Spleen (tissue), 11 donors: ENCODE results near the gene MYO16. TPM values are rescaled to one million over a fixed set of nuclear protein-coding genes. Genes with fewer than 3 reads are reported as not detected.

Experiments
- DNase-seq: peaks from one replicate; pipeline ENCODE4 v3.0.0-alpha.2; 2020
- H3K27ac ChIP-seq, 8 donors: fragments of 200-600 bp; sonication (generic) in 7 of 8; 1 replicate in 4 of 8; 2 replicates in 4 of 8; pipeline versions ENCODE4 v1.5.0 to v1.8.0; 2016 to 2021; ENCODE audit warnings: inconsistent platforms in 4 of 8, mild to moderate bottlenecking in 4 of 8, moderate library complexity in 1 of 8
- H3K27me3 ChIP-seq, 7 donors: fragments of 200-600 bp; sonication (generic) in 6 of 7; replicated peaks in 1 of 7; 1 replicate in 4 of 7; 2 replicates in 3 of 7; pipeline versions ENCODE4 v1.5.0 to v1.8.0; 2016 to 2021; ENCODE audit warnings: inconsistent platforms in 3 of 7, mild to moderate bottlenecking in 1 of 7
- H3K36me3 ChIP-seq, 6 donors: fragments of 200-600 bp; sonication (generic) in 5 of 6; 1 replicate in 4 of 6; 2 replicates in 2 of 6; pipeline versions ENCODE4 v1.5.0 to v1.8.0; 2016 to 2021; ENCODE audit warnings: inconsistent platforms in 2 of 6
- H3K4me1 ChIP-seq, 6 donors: fragments of 200-600 bp; sonication (generic) in 5 of 6; 1 replicate in 3 of 6; 2 replicates in 3 of 6; pipeline versions ENCODE4 v1.5.0 to v1.8.0; 2016 to 2021; ENCODE audit warnings: inconsistent platforms in 3 of 6
- H3K4me3 ChIP-seq, 8 donors: fragments of 200-600 bp; sonication (generic) in 7 of 8; 1 replicate in 4 of 8; 2 replicates in 4 of 8; pipeline versions ENCODE4 v1.5.0 to v1.8.0; 2016 to 2021; ENCODE audit warnings: inconsistent platforms in 4 of 8, mild to moderate bottlenecking in 4 of 8, moderate library complexity in 2 of 8
- H3K9me3 ChIP-seq, 8 donors: fragments of 200-600 bp; sonication (generic) in 7 of 8; 1 replicate in 4 of 8; 2 replicates in 4 of 8; pipeline versions ENCODE4 v1.5.0 to v1.8.0; 2016 to 2021; ENCODE audit warnings: inconsistent platforms in 4 of 8
- CTCF ChIP-seq, 11 experiments: fragments of 200-600 bp in 7 of 11; fragments of 450-650 bp in 4 of 11; sonication (generic) in 4 of 11; IDR thresholded peaks in 8 of 11; conservative IDR thresholded peaks in 3 of 11; 1 replicate in 7 of 11; 2 replicates in 4 of 11; pipeline versions ENCODE4 v1.4.0 to v1.8.0; 2016 to 2021; ENCODE audit warnings: antibody characterized with exemption in 11 of 11, inconsistent platforms in 4 of 11, mild to moderate bottlenecking in 1 of 11
- POLR2A ChIP-seq, 3 donors: fragments of 450-650 bp; IDR thresholded peaks; one replicate each; pipeline ENCODE4 v1.5.1; 2017; ENCODE audit warnings: antibody characterized with exemption in 3 of 3, mild to moderate bottlenecking in 1 of 3
- POLR2AphosphoS5 ChIP-seq, 3 donors: sonication (generic); formaldehyde crosslinking; IDR thresholded peaks; one replicate each; pipeline ENCODE4 v1.5.1; 2017; ENCODE audit warnings: antibody characterized with exemption in 3 of 3
- WGBS, 5 donors: extraction: QIAGEN DNeasy Blood & Tissue Kit in 3 of 5; methylation state at CpG; one replicate each; pipeline versions ENCODE4 v1.1.5 to v1.1.7; 2013 to 2018; 5-methylcytosine and 5-hydroxymethylcytosine counted together
- intact Hi-C: fragments of 100-400 bp; cut with DNase I; formaldehyde crosslinking; loops from one replicate; pipeline ENCODE4 v1.15.0; 2023; ENCODE audit warnings: low total_unique reads
- polyA plus RNA-seq, 3 donors: library from polyadenylated mRNA; stranded (reverse); fragments of 200-250 nt; gene quantifications; one replicate each; pipeline ENCODE4 v1.2.1, GENCODE V29; 2013
- total RNA-seq, 7 donors: library from RNA; depleted of rRNA in 3 of 7; stranded (reverse); fragments of >200 nt in 3 of 7; fragmentation: NEBNext Ultra II Directional in 4 of 7; extraction: Animal tissue kit (Norgen Biotek cat#: 25700) in 4 of 7; gene quantifications; one replicate each; pipeline versions ENCODE4 v1.1.0 to v1.2.1, GENCODE V29; 2016 to 2021
- donor health status: healthy with polysubstance abuse.
- donor health status: DM: no; HTN: no; CAD: no; lungs with moderate emphysema.
- donor health status: DM: no; HTN: no; CAD: no.
- donor health status: Bipolar disorder and iron deficiency.
- donor health status: healthy.
- donor health status: DM: no; HTN: no; CAD: no.
- donor health status: DM: yes; HTN: yes; CAD: no.

The MYO16 gene
- total and polyA plus RNA-seq, 10 donors = 0.03 to 0.51 (median 0.26) TPM; not detected in 1

GRCh38 chr13:109002934-109003333 lies 373.5 kb downstream of the MYO16 start:
- 79 to 89% (median 86%) methylated on average over 2 of the region's 2 CpGs for WGBS, 5 donors
- TF ChIP-seq CTCF (IDR thresholded peaks at IDR 0.05 in 8 of 11, conservative IDR thresholded peaks at IDR 0.05 in 3 of 11) (no peak), POLR2A (IDR thresholded peaks at IDR 0.05) (no peak), POLR2AphosphoS5 (IDR thresholded peaks at IDR 0.05) (no peak)
- Histone ChIP-seq H3K9me3 (no peaks in the 10 kb centered on the region), H3K36me3 (no peaks in the 10 kb centered on the region), H3K27me3 (no peaks in the 10 kb centered on the region), H3K4me1 (no peaks in the 10 kb centered on the region), H3K4me3 (no peak overlapping the region), H3K27ac (no peak overlapping the region)
- intact Hi-C loops = no loop called here
- no peak for DNase-seq

DNA sequence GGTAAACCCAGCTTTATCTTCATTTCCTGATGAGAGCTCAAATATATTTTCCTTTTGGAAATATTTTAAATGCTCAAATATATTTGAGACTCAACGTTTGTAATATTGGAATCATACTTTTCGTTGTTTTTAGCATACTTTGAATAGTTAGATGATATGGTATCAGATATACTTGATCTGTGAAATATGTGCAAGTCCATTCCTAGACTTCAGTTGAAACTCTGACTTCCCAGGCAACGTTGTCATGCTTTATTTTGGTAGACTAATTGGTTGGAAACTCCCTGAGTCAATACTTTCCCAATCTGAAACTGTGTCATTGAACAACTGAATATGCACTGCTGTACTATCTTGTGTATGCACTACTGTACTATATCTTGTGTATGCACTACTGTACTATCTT lies 378.5 kb downstream of the MYO16 start:
- no peaks in the 10 kb centered on the region for H3K27me3 ChIP-seq
- no peaks in the 10 kb centered on the region for H3K36me3 ChIP-seq
- TF ChIP-seq CTCF (IDR thresholded peaks at IDR 0.05 in 8 of 11, conservative IDR thresholded peaks at IDR 0.05 in 3 of 11) (no peak), POLR2A (IDR thresholded peaks at IDR 0.05) (no peak), POLR2AphosphoS5 (IDR thresholded peaks at IDR 0.05) (no peak)
- no peak for DNase-seq
- H3K9me3 ChIP-seq = no peaks in the 10 kb centered on the region
- H3K27ac ChIP-seq = no peak overlapping the region
- H3K4me1 ChIP-seq = no peaks in the 10 kb centered on the region
- 58 to 73% (median 70%) methylated on average over 3 of the region's 3 CpGs for WGBS, 5 donors
- intact Hi-C loops = no loop called here
- no peak overlapping the region for H3K4me3 ChIP-seq

- H3K9me3 ChIP-seq = peaks cover 0 to 7% (median 0%) of the 10 kb centered on the region in 8 donors
- no peak overlapping the region for H3K27ac ChIP-seq
- H3K4me3 ChIP-seq = no peak overlapping the region
- DNase-seq = no peak
- intact Hi-C loops = no loop called here
- no peaks in the 10 kb centered on the region for H3K4me1 ChIP-seq
- H3K27me3 ChIP-seq = no peaks in the 10 kb centered on the region
- H3K36me3 ChIP-seq = no peaks in the 10 kb centered on the region
- WGBS, 5 donors = 75 to 91% (median 89%) methylated on average over 4 of the region's 4 CpGs
- no peak for TF ChIP-seq POLR2AphosphoS5 (IDR thresholded peaks at IDR 0.05)
- no peak for TF ChIP-seq CTCF (IDR thresholded peaks at IDR 0.05 in 8 of 11, conservative IDR thresholded peaks at IDR 0.05 in 3 of 11)
- no peak for TF ChIP-seq POLR2A (IDR thresholded peaks at IDR 0.05)
These were observed 380.3 kb downstream of the MYO16 start for GRCh38 chr13:109009756-109010155.

DNA sequence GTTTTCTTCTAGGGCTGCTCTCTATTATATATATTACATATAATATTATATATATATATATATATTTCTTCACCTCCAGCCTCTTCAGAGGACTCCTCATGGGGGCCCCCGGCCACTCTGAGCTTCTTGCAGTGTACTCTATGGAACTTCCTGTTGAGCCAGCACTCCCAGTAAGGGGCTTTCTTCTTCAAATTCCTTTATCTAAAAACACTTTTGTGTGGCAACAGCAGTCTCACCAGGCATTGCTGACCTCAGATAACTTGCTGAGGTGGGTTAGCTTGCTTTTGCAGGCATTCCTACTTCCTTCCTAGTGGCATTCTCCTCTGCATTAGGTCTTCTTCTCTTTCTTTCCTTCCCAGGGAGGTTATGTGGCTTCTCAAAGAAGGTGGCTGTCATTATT lies 381.5 kb downstream of the MYO16 start:
- no peak for DNase-seq
- 17 to 50% (median 39%) methylated on average over 1 of the region's 1 CpG for WGBS, 5 donors
- intact Hi-C loops = no loop called here
- peaks cover 0 to 7% (median 0%) of the 10 kb centered on the region in 8 donors for H3K9me3 ChIP-seq
- no peaks in the 10 kb centered on the region for H3K4me1 ChIP-seq
- TF ChIP-seq POLR2AphosphoS5 (IDR thresholded peaks at IDR 0.05) (no peak), CTCF (IDR thresholded peaks at IDR 0.05 in 8 of 11, conservative IDR thresholded peaks at IDR 0.05 in 3 of 11) (no peak), POLR2A (IDR thresholded peaks at IDR 0.05) (no peak)
- H3K27ac ChIP-seq = no peak overlapping the region
- H3K4me3 ChIP-seq = no peak overlapping the region
- H3K27me3 ChIP-seq = no peaks in the 10 kb centered on the region
- H3K36me3 ChIP-seq = no peaks in the 10 kb centered on the region
